HepG2 (cell line): Measurements from ENCODE around the gene HSCB. TPM values are rescaled to one million over a fixed set of nuclear protein-coding genes. Genes with fewer than 3 reads are reported as not detected.

ENCODE experiments used
- ETV5 ChIP-seq: IDR thresholded peaks from 2 replicates; pipeline ENCODE4 v1.6.1; 2018; ENCODE audit warnings: missing biosample characterization, missing genetic modification reagents, inconsistent platforms, borderline replicate concordance
- FOSL1 ChIP-seq: sonication (generic); formaldehyde crosslinking; IDR thresholded peaks from 2 replicates; pipeline ENCODE4 v1.9.0; 2021; ENCODE audit warnings: missing genetic modification reagents, borderline replicate concordance
- HNRNPH1 ChIP-seq: fragments of 200-400 bp; formaldehyde crosslinking; optimal IDR thresholded peaks from 2 replicates; pipeline ENCODE3; 2017; ENCODE audit warnings: mild to moderate bottlenecking, low read depth, low read length
- KLF16 ChIP-seq, 2 experiments: sonication (generic) in 1 of 2; formaldehyde crosslinking in 1 of 2; IDR thresholded peaks; 2 replicates each; pipeline versions ENCODE4 v1.6.1 to v1.8.0; 2016 to 2023; ENCODE audit warnings: missing genetic modification reagents in 2 of 2, missing compliant biosample characterization in 1 of 2
- NFIC ChIP-seq: IDR thresholded peaks from 2 replicates; pipeline ENCODE4 v1.6.1; 2012; ENCODE audit warnings: mild to moderate bottlenecking, low read length, inconsistent platforms
- ONECUT2 ChIP-seq: sonication (generic); formaldehyde crosslinking; IDR thresholded peaks from 2 replicates; pipeline ENCODE4 v1.4.0; 2020; ENCODE audit warnings: missing genetic modification reagents
- PHF20 ChIP-seq: sonication (generic); formaldehyde crosslinking; IDR thresholded peaks from 2 replicates; pipeline ENCODE4 v1.5.0; 2020; ENCODE audit warnings: mild to moderate bottlenecking, missing genetic modification reagents
- SNRNP70 ChIP-seq: fragments of 200-400 bp; formaldehyde crosslinking; IDR thresholded peaks from 2 replicates; pipeline ENCODE4 v1.6.1; 2017; ENCODE audit warnings: mild to moderate bottlenecking, low read depth, low read length, moderate library complexity
- TBX2 ChIP-seq: sonication (generic); formaldehyde crosslinking; IDR thresholded peaks from 2 replicates; pipeline ENCODE4 v1.5.0; 2020; ENCODE audit warnings: missing genetic modification reagents, mild to moderate bottlenecking, borderline replicate concordance
- U2AF2 ChIP-seq: fragments of 200-400 bp; formaldehyde crosslinking; IDR thresholded peaks from 2 replicates; pipeline ENCODE4 v1.6.1; 2017; ENCODE audit warnings: low read depth, mild to moderate bottlenecking, low read length
- XBP1 ChIP-seq: sonication (generic); formaldehyde crosslinking; IDR thresholded peaks from 2 replicates; pipeline ENCODE4 v1.5.0; 2020; ENCODE audit warnings: missing genetic modification reagents
- ZMYM2 ChIP-seq: sonication (generic); formaldehyde crosslinking; IDR thresholded peaks from 2 replicates; pipeline ENCODE4 v1.8.0; 2022; ENCODE audit warnings: mild to moderate bottlenecking, missing genetic modification reagents
- ZNF121 ChIP-seq: sonication (generic); formaldehyde crosslinking; IDR thresholded peaks from 2 replicates; pipeline ENCODE4 v1.5.0; 2020; ENCODE audit warnings: mild to moderate bottlenecking, missing genetic modification reagents
- ZNF138 ChIP-seq: sonication (generic); formaldehyde crosslinking; IDR thresholded peaks from 2 replicates; pipeline ENCODE4 v1.5.0; 2020; ENCODE audit warnings: mild to moderate bottlenecking, low read depth, missing genetic modification reagents
- ZNF34 ChIP-seq: sonication (generic); formaldehyde crosslinking; IDR thresholded peaks from 2 replicates; pipeline ENCODE4 v1.4.0; 2020; ENCODE audit warnings: mild to moderate bottlenecking, missing genetic modification reagents, borderline replicate concordance
- ZNF430 ChIP-seq: sonication (generic); formaldehyde crosslinking; IDR thresholded peaks from 2 replicates; pipeline ENCODE4 v1.9.0; 2021; ENCODE audit warnings: mild to moderate bottlenecking, missing genetic modification reagents
- ZNF432 ChIP-seq: sonication (generic); formaldehyde crosslinking; IDR thresholded peaks from 2 replicates; pipeline ENCODE4 v1.5.0; 2020; ENCODE audit warnings: missing genetic modification reagents, mild to moderate bottlenecking, borderline replicate concordance
- ZNF558 ChIP-seq: sonication (generic); formaldehyde crosslinking; IDR thresholded peaks from 2 replicates; pipeline ENCODE4 v1.9.0; 2022; ENCODE audit warnings: mild to moderate bottlenecking, missing genetic modification reagents, borderline replicate concordance
- ZNF562 ChIP-seq: sonication (generic); formaldehyde crosslinking; IDR thresholded peaks from 2 replicates; pipeline ENCODE4 v1.8.0; 2022; ENCODE audit warnings: missing genetic modification reagents, borderline replicate concordance
- ZNF605 ChIP-seq: sonication (generic); formaldehyde crosslinking; IDR thresholded peaks from 2 replicates; pipeline ENCODE4 v1.8.0; 2022; ENCODE audit warnings: mild to moderate bottlenecking, missing genetic modification reagents
- ZNF670 ChIP-seq: sonication (generic); formaldehyde crosslinking; IDR thresholded peaks from 2 replicates; pipeline ENCODE4 v1.8.0; 2022; ENCODE audit warnings: mild to moderate bottlenecking, missing genetic modification reagents, borderline replicate concordance
- ZNF674 ChIP-seq: sonication (generic); formaldehyde crosslinking; IDR thresholded peaks from 2 replicates; pipeline ENCODE4 v1.5.0; 2020; ENCODE audit warnings: low read depth, mild to moderate bottlenecking, missing genetic modification reagents
- ZNF678 ChIP-seq: sonication (generic); formaldehyde crosslinking; IDR thresholded peaks from 2 replicates; pipeline ENCODE4 v1.4.0; 2020; ENCODE audit warnings: mild to moderate bottlenecking, missing genetic modification reagents
- ZNF768 ChIP-seq: sonication (generic); formaldehyde crosslinking; IDR thresholded peaks from 2 replicates; pipeline ENCODE4 v1.4.0; 2020; ENCODE audit warnings: missing genetic modification reagents
- ZSCAN20 ChIP-seq: sonication (generic); formaldehyde crosslinking; IDR thresholded peaks from 2 replicates; pipeline ENCODE4 v1.4.0; 2020; ENCODE audit warnings: missing genetic modification reagents, mild to moderate bottlenecking, borderline replicate concordance
- polyA plus RNA-seq, 8 experiments: library from polyadenylated mRNA; depleted of rRNA in 3 of 8; stranded (reverse) in 7 of 8; unstranded in 1 of 8; fragments of >200 nt; fragmentation: Illumina TruSeq in 4 of 8; extraction: Trizol in 4 of 8; gene quantifications; 2 replicates each; pipeline versions ENCODE4 v1.2.1 to v1.2.3, GENCODE V29; 2011 to 2016; ENCODE audit warnings: low read depth in 4 of 8, missing spikeins in 1 of 8, mixed read lengths in 1 of 8; ENCODE audit not compliant: insufficient read depth in 1 of 8
- total RNA-seq, 5 experiments: library from RNA; depleted of rRNA; stranded (reverse); fragments of >200 nt; fragmentation: Illumina TruSeq; extraction: Trizol; gene quantifications; 2 replicates each; pipeline ENCODE4 v1.2.3, GENCODE V29; 2016; ENCODE audit warnings: low read depth in 1 of 5
- TF ChIP-seq, protein P1 (sequence below): IDR thresholded peaks from 2 replicates; pipeline ENCODE4 v1.6.1; 2016; ENCODE audit warnings: missing compliant biosample characterization, missing genetic modification reagents, borderline replicate concordance
- TF ChIP-seq, protein P2 (sequence below): sonication (generic); formaldehyde crosslinking; IDR thresholded peaks from 2 replicates; pipeline ENCODE4 v1.8.1; 2023; ENCODE audit warnings: missing genetic modification reagents, inconsistent platforms, borderline replicate concordance
- TF ChIP-seq, protein P3 (sequence below): sonication (generic); formaldehyde crosslinking; IDR thresholded peaks from 2 replicates; pipeline ENCODE4 v1.8.1; 2023; ENCODE audit warnings: mild to moderate bottlenecking, missing genetic modification reagents, borderline replicate concordance
- TF ChIP-seq, protein P4 (sequence below): sonication (generic); formaldehyde crosslinking; IDR thresholded peaks from 2 replicates; pipeline ENCODE4 v1.5.0; 2020; ENCODE audit warnings: missing genetic modification reagents, mild to moderate bottlenecking, borderline replicate concordance

Gene HSCB
- total and polyA plus RNA-seq, 2 of the 13 experiments (the other 11 are each of a cell fraction or from before 2014, with no cell fraction given): 15.4 to 20.9 TPM

DNA sequence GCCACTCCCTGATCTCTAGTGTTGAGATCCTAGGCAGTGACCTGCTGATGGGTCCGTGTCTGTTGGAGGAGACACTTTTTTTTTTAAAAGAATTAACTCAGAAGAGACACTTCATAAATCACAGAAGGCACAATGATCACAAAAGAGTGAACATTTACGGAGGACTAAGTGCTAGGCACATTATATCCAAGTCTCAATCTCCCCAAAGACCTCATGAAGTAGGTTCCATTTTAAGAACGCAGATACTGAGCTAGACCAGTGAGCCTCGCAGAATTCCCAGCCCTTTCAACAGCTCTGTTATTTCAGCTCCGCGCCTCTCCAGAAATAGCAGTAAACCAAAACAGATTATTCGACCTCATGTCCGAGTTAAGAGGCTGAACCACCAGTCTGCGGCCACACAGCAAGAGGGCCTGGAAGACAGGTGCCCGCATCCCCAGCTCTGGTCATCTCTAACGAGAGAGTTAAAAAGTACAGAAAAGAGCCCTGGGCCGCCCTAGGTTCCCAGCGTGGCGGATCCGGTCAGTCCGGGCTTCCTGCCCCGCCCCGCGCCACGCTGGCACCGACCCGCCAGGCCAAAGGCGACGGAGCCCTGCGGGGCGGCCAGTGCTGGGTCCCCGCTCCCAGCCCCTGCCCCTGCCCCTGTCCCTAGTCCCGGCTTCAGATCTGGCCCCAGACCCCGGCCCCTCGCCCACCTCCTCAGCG, 57.9 kb downstream of the HSCB start (continued):
- no peak for TF ChIP-seq ZMYM2 (CRISPR knock-in tag)
- no peak for TF ChIP-seq ZNF558 (CRISPR knock-in tag)
- no peak for TF ChIP-seq ZNF121 (CRISPR knock-in tag)
- TF ChIP-seq HNRNPH1: peak; percentile 66
- TF ChIP-seq ZNF138 (CRISPR knock-in tag): no peak
- no peak for TF ChIP-seq ZNF674 (CRISPR knock-in tag)
- no peak for TF ChIP-seq U2AF2
- no peak for TF ChIP-seq TBX2
- no peak for TF ChIP-seq ZNF432
- no peak for TF ChIP-seq SNRNP70
- no peak for TF ChIP-seq PHF20
- no peak for TF ChIP-seq ZNF605 (CRISPR knock-in tag)
- TF ChIP-seq, protein P1, sequence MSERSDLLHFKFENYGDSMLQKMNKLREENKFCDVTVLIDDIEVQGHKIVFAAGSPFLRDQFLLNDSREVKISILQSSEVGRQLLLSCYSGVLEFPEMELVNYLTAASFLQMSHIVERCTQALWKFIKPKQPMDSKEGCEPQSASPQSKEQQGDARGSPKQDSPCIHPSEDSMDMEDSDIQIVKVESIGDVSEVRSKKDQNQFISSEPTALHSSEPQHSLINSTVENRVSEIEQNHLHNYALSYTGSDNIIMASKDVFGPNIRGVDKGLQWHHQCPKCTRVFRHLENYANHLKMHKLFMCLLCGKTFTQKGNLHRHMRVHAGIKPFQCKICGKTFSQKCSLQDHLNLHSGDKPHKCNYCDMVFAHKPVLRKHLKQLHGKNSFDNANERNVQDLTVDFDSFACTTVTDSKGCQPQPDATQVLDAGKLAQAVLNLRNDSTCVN (CRISPR knock-in tag): no peak
- no peak for TF ChIP-seq ZNF562 (CRISPR knock-in tag)
- TF ChIP-seq NFIC: no peak
- no peak for TF ChIP-seq ETV5 (CRISPR knock-in tag)
- TF ChIP-seq XBP1 (CRISPR knock-in tag): no peak
- peak; percentile 10; the same call in 1 of the 2 replicates for TF ChIP-seq FOSL1 (CRISPR knock-in tag)
- no peak for TF ChIP-seq KLF16 (CRISPR knock-in tag; IDR thresholded peaks at IDR 0.05)
- TF ChIP-seq ONECUT2 (CRISPR knock-in tag): no peak
- TF ChIP-seq ZSCAN20 (CRISPR knock-in tag): no peak
- no peak for TF ChIP-seq ZNF670 (CRISPR knock-in tag)
- no peak for TF ChIP-seq ZNF430
- TF ChIP-seq, protein P2, sequence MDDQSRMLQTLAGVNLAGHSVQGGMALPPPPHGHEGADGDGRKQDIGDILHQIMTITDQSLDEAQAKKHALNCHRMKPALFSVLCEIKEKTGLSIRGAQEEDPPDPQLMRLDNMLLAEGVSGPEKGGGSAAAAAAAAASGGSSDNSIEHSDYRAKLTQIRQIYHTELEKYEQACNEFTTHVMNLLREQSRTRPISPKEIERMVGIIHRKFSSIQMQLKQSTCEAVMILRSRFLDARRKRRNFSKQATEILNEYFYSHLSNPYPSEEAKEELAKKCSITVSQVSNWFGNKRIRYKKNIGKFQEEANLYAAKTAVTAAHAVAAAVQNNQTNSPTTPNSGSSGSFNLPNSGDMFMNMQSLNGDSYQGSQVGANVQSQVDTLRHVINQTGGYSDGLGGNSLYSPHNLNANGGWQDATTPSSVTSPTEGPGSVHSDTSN (CRISPR knock-in tag): 0 out of 2 replicates have a peak, but pooled peaks have one; percentile 50
- TF ChIP-seq ZNF34 (CRISPR knock-in tag): no peak
- TF ChIP-seq, protein P3, sequence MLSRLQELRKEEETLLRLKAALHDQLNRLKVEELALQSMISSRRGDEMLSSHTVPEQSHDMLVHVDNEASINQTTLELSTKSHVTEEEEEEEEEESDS (CRISPR knock-in tag): no peak; the same call in 1 of the 2 replicates
- TF ChIP-seq ZNF768: no peak
- no peak for TF ChIP-seq ZNF678
- TF ChIP-seq, protein P4, sequence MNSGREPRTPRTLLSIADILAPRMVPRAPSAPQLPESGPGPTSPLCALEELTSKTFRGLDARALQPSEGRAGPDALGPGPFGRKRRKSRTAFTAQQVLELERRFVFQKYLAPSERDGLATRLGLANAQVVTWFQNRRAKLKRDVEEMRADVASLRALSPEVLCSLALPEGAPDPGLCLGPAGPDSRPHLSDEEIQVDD (CRISPR knock-in tag): no peak
